Neutrophil (primary cell): Measurements from ENCODE around the gene DOK6.

Experiments used
- H3K27ac ChIP-seq: fragments of 200-600 bp; sonication (generic); 2 replicates; pipeline ENCODE4 v1.5.1; 2016; ENCODE audit warnings: mild to moderate bottlenecking, moderate library complexity
- H3K27me3 ChIP-seq: fragments of 200-600 bp; sonication (generic); 2 replicates; pipeline ENCODE4 v1.6.0; 2016; ENCODE audit warnings: mild to moderate bottlenecking
- H3K36me3 ChIP-seq: fragments of 200-600 bp; sonication (generic); 2 replicates; pipeline ENCODE4 v1.5.1; 2017
- H3K4me1 ChIP-seq, 2 experiments: fragments of 200-600 bp in 1 of 2; sonication (generic) in 1 of 2; 1 replicate in 1 of 2; 2 replicates in 1 of 2; pipeline versions ENCODE4 v1.5.1 to v1.6.1; 2013 to 2016; ENCODE audit warnings: low read depth in 1 of 2, low read length in 1 of 2, mild to moderate bottlenecking in 1 of 2, moderate library complexity in 1 of 2; ENCODE audit not compliant: control insufficient read depth in 1 of 2, insufficient read depth in 1 of 2
- H3K4me3 ChIP-seq, 2 experiments: fragments of 200-600 bp in 1 of 2; sonication (generic) in 1 of 2; 1 replicate in 1 of 2; 2 replicates in 1 of 2; pipeline ENCODE4 v1.5.1; 2013 to 2016; ENCODE audit warnings: low read depth in 1 of 2, low read length in 1 of 2, mild to moderate bottlenecking in 1 of 2, moderate library complexity in 1 of 2
- H3K9me3 ChIP-seq: fragments of 200-600 bp; sonication (generic); 2 replicates; pipeline ENCODE4 v1.5.1; 2016
- CTCF ChIP-seq: fragments of 200-600 bp; sonication (generic); IDR thresholded peaks from 2 replicates; pipeline ENCODE4 v1.5.1; 2016; ENCODE audit warnings: antibody characterized with exemption

Gene DOK6

GRCh38 chr18:69539404-69539803 lies 138.7 kb downstream of the DOK6 start:
- Histone ChIP-seq H3K4me1 (no peaks in the 10 kb centered on the region), H3K27me3 (no peaks in the 10 kb centered on the region), H3K4me3 (no peak overlapping the region), H3K36me3 (no peaks in the 10 kb centered on the region), H3K9me3 (no peaks in the 10 kb centered on the region), H3K27ac (no peak overlapping the region)
- TF ChIP-seq CTCF, result no peak

GRCh38 chr18:69556228-69556627 lies 155.5 kb downstream of the DOK6 start:
- H3K4me1 ChIP-seq, result no peaks in the 10 kb centered on the region
- H3K9me3 ChIP-seq, result no peaks in the 10 kb centered on the region
- H3K36me3 ChIP-seq, result no peaks in the 10 kb centered on the region
- no peak overlapping the region for H3K4me3 ChIP-seq
- no peak for TF ChIP-seq CTCF
- no peaks in the 10 kb centered on the region for H3K27me3 ChIP-seq
- H3K27ac ChIP-seq, result no peak overlapping the region

- no peaks in the 10 kb centered on the region for H3K36me3 ChIP-seq
- no peaks in the 10 kb centered on the region for H3K27me3 ChIP-seq
- no peak for TF ChIP-seq CTCF
- H3K4me1 ChIP-seq, result no peaks in the 10 kb centered on the region
- H3K4me3 ChIP-seq, result no peak overlapping the region
- H3K27ac ChIP-seq, result no peak overlapping the region
- H3K9me3 ChIP-seq, result no peaks in the 10 kb centered on the region
Measured at GRCh38 chr18:69557282-69557681, 156.6 kb downstream of the DOK6 start.

GRCh38 chr18:69558052-69558451 lies 157.4 kb downstream of the DOK6 start:
- Histone ChIP-seq H3K27ac (no peak overlapping the region), H3K27me3 (no peaks in the 10 kb centered on the region), H3K4me3 (no peak overlapping the region), H3K36me3 (no peaks in the 10 kb centered on the region), H3K4me1 (no peaks in the 10 kb centered on the region), H3K9me3 (no peaks in the 10 kb centered on the region)
- no peak for TF ChIP-seq CTCF

GRCh38 chr18:69559604-69560003 lies 158.9 kb downstream of the DOK6 start:
- Histone ChIP-seq H3K9me3 (no peaks in the 10 kb centered on the region), H3K27me3 (no peaks in the 10 kb centered on the region), H3K36me3 (no peaks in the 10 kb centered on the region), H3K4me3 (no peak overlapping the region), H3K4me1 (no peaks in the 10 kb centered on the region), H3K27ac (no peak overlapping the region)
- no peak for TF ChIP-seq CTCF

- H3K4me3 ChIP-seq, result no peak overlapping the region
- no peak for TF ChIP-seq CTCF
- H3K27ac ChIP-seq, result no peak overlapping the region
- no peaks in the 10 kb centered on the region for H3K27me3 ChIP-seq
- H3K36me3 ChIP-seq, result no peaks in the 10 kb centered on the region
- H3K4me1 ChIP-seq, result no peaks in the 10 kb centered on the region
- no peaks in the 10 kb centered on the region for H3K9me3 ChIP-seq
Measured at GRCh38 chr18:69564602-69565001, 163.9 kb downstream of the DOK6 start.
